Glutamatergic neuron (in vitro differentiated cells): Measurements from ENCODE around the gene COL25A1. TPM values are rescaled to one million over a fixed set of nuclear protein-coding genes. Genes with fewer than 3 reads are reported as not detected.

Experiments
- DNase-seq: peaks from one replicate; pipeline ENCODE4 v3.0.0; 2022
- H3K27ac Mint-ChIP-seq: one replicate; pipeline ENCODE4 v1.8.0; 2020; ENCODE audit warnings: mild to moderate bottlenecking, mixed read lengths, inconsistent platforms; ENCODE audit not compliant: unreplicated experiment
- H3K27me3 Mint-ChIP-seq: one replicate; pipeline ENCODE4 v1.8.0; 2020; ENCODE audit warnings: mild to moderate bottlenecking, moderate library complexity, mixed read lengths, inconsistent platforms; ENCODE audit not compliant: unreplicated experiment
- H3K36me3 Mint-ChIP-seq: one replicate; pipeline ENCODE4 v1.8.0; 2020; ENCODE audit warnings: mild to moderate bottlenecking, mixed read lengths, inconsistent platforms; ENCODE audit not compliant: unreplicated experiment
- H3K4me1 Mint-ChIP-seq: one replicate; pipeline ENCODE4 v1.8.0; 2020; ENCODE audit warnings: mild to moderate bottlenecking, low read depth, mixed read lengths, inconsistent platforms; ENCODE audit not compliant: unreplicated experiment
- H3K4me3 Mint-ChIP-seq: one replicate; pipeline ENCODE4 v1.8.0; 2020; ENCODE audit warnings: mild to moderate bottlenecking, mixed read lengths, inconsistent platforms; ENCODE audit not compliant: unreplicated experiment
- H3K9me3 Mint-ChIP-seq: one replicate; pipeline ENCODE4 v1.8.0; 2020; ENCODE audit warnings: mild to moderate bottlenecking, moderate library complexity, mixed read lengths, inconsistent platforms; ENCODE audit not compliant: unreplicated experiment
- total RNA-seq: library from RNA; stranded (reverse); fragmentation: NEBNext Ultra II Directional; extraction: Animal tissue kit (Norgen Biotek cat#: 25700); gene quantifications from one replicate; pipeline ENCODE4 v1.2.1, GENCODE V29; 2021; ENCODE audit not compliant: unreplicated experiment
- TF ChIP-seq, protein P1 (sequence below): fragments of 200-600 bp; sonication (generic); IDR thresholded peaks from one replicate; pipeline ENCODE4 v1.5.0; 2021; ENCODE audit not compliant: partially characterized antibody, unreplicated experiment

The COL25A1 gene
- total RNA-seq, 1 donor from 2014 or later: 1.1 TPM

DNA sequence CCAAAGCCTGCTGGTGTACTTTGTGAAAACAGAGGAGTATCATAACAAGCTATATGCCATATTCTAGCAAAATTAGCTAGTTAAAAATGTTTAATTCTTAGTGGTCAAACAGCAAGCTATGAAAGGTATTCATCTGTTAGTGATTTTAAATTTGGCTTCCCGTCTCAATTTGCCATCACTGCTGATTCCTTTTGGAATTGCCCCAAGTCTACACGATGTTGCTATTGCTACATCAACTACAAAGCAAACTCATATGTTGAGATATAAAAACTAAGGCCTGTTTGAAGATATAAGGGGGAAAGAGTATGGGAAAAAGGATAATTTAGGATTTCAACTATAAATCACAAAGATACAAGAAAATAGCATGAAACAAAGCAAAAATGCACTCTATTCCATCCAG, 146.1 kb downstream of the COL25A1 start:
- no peak for DNase-seq
- Mint-ChIP-seq H3K27me3 (no peaks in the 10 kb centered on the region), H3K4me3 (no peak overlapping the region), H3K36me3 (no peaks in the 10 kb centered on the region), H3K27ac (no peak overlapping the region), H3K9me3 (peaks cover 2% of the 10 kb centered on the region), H3K4me1 (peaks cover 4% of the 10 kb centered on the region)
- TF ChIP-seq, protein P1, sequence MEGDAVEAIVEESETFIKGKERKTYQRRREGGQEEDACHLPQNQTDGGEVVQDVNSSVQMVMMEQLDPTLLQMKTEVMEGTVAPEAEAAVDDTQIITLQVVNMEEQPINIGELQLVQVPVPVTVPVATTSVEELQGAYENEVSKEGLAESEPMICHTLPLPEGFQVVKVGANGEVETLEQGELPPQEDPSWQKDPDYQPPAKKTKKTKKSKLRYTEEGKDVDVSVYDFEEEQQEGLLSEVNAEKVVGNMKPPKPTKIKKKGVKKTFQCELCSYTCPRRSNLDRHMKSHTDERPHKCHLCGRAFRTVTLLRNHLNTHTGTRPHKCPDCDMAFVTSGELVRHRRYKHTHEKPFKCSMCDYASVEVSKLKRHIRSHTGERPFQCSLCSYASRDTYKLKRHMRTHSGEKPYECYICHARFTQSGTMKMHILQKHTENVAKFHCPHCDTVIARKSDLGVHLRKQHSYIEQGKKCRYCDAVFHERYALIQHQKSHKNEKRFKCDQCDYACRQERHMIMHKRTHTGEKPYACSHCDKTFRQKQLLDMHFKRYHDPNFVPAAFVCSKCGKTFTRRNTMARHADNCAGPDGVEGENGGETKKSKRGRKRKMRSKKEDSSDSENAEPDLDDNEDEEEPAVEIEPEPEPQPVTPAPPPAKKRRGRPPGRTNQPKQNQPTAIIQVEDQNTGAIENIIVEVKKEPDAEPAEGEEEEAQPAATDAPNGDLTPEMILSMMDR: no peak

DNA sequence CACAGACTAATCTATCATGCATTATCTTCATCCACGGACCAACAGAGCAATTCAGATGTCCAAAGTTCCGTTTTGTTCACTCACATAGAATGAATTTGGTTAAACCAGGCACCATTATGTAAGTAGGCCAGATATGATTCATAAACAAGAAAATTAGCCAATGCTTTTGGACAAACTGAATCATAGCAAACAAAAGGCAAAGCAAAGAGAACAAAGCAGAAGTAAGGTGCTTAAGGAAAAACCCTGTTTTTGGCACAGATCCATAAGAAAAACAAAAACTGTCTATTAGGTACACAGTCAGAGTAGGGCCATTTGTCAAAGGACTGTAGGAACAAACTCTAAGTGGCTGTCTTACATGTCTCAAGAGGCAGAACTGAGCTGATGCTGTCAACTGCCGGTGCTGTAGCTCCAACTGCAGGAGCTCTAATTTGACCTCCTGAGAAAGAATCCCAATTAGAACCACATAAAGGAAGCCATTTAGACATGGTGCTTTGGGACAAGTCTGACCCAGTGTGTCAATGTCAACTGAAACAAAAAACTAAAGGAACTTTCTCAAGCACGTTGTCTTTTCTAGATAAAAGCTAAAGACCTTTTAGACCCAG, 146.7 kb downstream of the COL25A1 start:
- H3K27me3 Mint-ChIP-seq: no peaks in the 10 kb centered on the region
- no peaks in the 10 kb centered on the region for H3K36me3 Mint-ChIP-seq
- H3K4me1 Mint-ChIP-seq: peaks cover 4% of the 10 kb centered on the region
- H3K27ac Mint-ChIP-seq: no peak overlapping the region
- H3K9me3 Mint-ChIP-seq: peaks cover 2% of the 10 kb centered on the region
- no peak for DNase-seq
- TF ChIP-seq, protein P1: no peak
- H3K4me3 Mint-ChIP-seq: no peak overlapping the region

DNA sequence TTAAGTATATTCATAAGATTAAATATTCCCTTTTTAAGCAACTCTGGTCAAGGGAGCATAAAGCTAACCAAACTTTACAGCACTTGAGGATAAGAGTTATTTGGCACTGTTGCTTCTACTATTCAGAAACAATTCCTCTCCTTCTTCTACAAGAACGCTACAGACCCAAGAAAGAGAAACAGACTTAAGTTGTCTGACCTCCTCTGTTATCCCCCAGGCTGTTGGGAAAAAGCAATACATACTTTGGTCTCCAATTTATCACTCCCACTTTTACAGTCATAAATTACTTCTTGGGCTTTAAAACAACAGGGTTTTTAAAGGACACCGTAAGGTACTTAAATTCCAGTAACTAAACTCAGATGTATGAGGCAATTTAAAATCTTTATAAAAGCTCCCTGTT, 147.4 kb downstream of the COL25A1 start:
- Mint-ChIP-seq H3K27ac (no peak overlapping the region), H3K36me3 (no peaks in the 10 kb centered on the region), H3K4me3 (no peak overlapping the region), H3K4me1 (peaks cover 3% of the 10 kb centered on the region), H3K9me3 (peaks cover 2% of the 10 kb centered on the region), H3K27me3 (no peaks in the 10 kb centered on the region)
- TF ChIP-seq, protein P1: no peak
- no peak for DNase-seq

DNA sequence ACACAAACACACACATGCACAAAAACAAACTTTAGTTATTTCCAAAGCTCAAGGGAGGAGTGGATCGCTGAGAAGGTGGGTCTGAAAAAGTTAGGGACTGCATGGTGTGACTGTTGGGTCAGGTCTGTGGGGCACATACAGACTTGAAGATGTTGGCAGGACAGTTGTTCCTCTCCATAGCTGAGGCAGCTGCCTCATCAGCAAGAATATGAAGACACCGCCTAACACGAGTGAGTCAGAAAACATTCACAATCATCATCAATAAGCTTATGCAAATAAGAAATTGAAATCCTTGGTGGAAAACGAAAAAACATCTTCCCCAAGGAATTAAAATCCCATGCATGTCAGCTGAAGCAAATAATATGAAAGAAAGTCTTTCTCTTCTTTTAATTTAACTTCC, 148.0 kb downstream of the COL25A1 start:
- Mint-ChIP-seq H3K27me3 (peaks cover 2% of the 10 kb centered on the region), H3K27ac (no peak overlapping the region), H3K36me3 (no peaks in the 10 kb centered on the region), H3K4me3 (no peak overlapping the region), H3K9me3 (peaks cover 2% of the 10 kb centered on the region), H3K4me1 (peaks cover 3% of the 10 kb centered on the region)
- TF ChIP-seq, protein P1: no peak
- no peak for DNase-seq

DNA sequence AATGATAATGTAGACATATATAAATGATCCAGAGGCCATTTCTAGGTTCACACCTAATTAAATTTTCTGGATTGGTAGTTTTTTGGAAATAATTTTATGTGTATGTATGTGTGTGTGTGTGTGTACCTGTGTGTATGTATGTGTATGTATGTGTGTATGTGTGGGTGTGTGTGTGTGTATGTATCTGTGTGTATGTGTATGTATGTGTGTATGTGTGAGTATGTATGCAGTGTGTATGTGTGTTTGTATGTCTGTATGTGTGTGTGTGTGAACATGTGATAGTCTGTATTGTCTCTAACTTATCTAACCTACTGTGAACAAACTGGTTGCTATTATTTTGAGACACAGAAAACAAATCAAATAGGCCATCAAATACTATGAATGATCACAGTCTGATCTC, 152.6 kb downstream of the COL25A1 start:
- H3K4me1 Mint-ChIP-seq: no peaks in the 10 kb centered on the region
- no peaks in the 10 kb centered on the region for H3K36me3 Mint-ChIP-seq
- no peak for DNase-seq
- H3K27me3 Mint-ChIP-seq: peaks cover 2% of the 10 kb centered on the region
- H3K4me3 Mint-ChIP-seq: no peak overlapping the region
- H3K9me3 Mint-ChIP-seq: peaks cover 2% of the 10 kb centered on the region
- TF ChIP-seq, protein P1: no peak
- H3K27ac Mint-ChIP-seq: no peak overlapping the region
